GM19468 (cell line): ENCODE results near the gene PSMB10.

Experiments used
- ATAC-seq: cut with Tn5 transposase; IDR thresholded peaks from one replicate; pipeline ENCODE4 v1.9.1; 2021; ENCODE audit warnings: mild to moderate bottlenecking, moderate library complexity, moderate number of reproducible peaks; ENCODE audit not compliant: unreplicated experiment; ENCODE audit errors: extremely low read depth

PSMB10 gene

GRCh38 chr16:67907397-67908180 is 29.1 kb downstream of the PSMB10 start:
- no peak for ATAC-seq

- ATAC-seq, result no peak
Measured at GRCh38 chr16:67902831-67903230, 33.8 kb downstream of the PSMB10 start.

GRCh38 chr16:67901734-67902133 is 34.9 kb downstream of the PSMB10 start:
- ATAC-seq, result no peak

- ATAC-seq, result no peak
Measured at GRCh38 chr16:67897231-67897630, 39.4 kb downstream of the PSMB10 start.

- no peak for ATAC-seq
Measured at GRCh38 chr16:67893743-67894399, 42.8 kb downstream of the PSMB10 start.

- ATAC-seq, result peak; percentile 60
Measured at GRCh38 chr16:67892899-67893742, 43.5 kb downstream of the PSMB10 start, which contains the start of gene PSKH1. Gene PSKH1 (plus strand): TSS chr16:67893254. CDS start chr16:67908750, 15,496 bp downstream.

GRCh38 chr16:67892375-67892774 is 44.3 kb downstream of the PSMB10 start:
- no peak for ATAC-seq

GRCh38 chr16:67888331-67888730 is 48.3 kb downstream of the PSMB10 start:
- no peak for ATAC-seq

- ATAC-seq, result no peak
Measured at GRCh38 chr16:67886387-67886786, 50.3 kb downstream of the PSMB10 start.

GRCh38 chr16:67885976-67886375 is 50.7 kb downstream of the PSMB10 start:
- no peak for ATAC-seq

GRCh38 chr16:67885545-67885944 is 51.1 kb downstream of the PSMB10 start:
- ATAC-seq, result no peak

GRCh38 chr16:67884684-67885083 is 52.0 kb downstream of the PSMB10 start, which contains the start of gene NRN1L:
Gene NRN1L (plus strand): TSS chr16:67884885. CDS start chr16:67884904, 19 bp downstream.
- ATAC-seq, result no peak
